T-helper 17 cell (primary cell): ENCODE data around the gene SLC29A4. TPM values are rescaled to one million over a fixed set of nuclear protein-coding genes. Genes with fewer than 3 reads are reported as not detected.
"Not testable (repeated sequence)": the region's sequence is repeated elsewhere in the genome, so short reads cannot be mapped to it uniquely, and the experiment has no call there.

Experiments
- ATAC-seq: fragments of 150-1000 bp; cut with Tn5 transposase; 2 replicates; pipeline ENCODE4 v1.10.0; 2021; ENCODE audit warnings: mild to moderate bottlenecking, moderate library complexity
- DNase-seq, 3 donors: peaks; one replicate each; pipeline versions ENCODE4 v3.0.0 to v3.0.0-alpha.2; 2020 to 2021
- H3K9me3 ChIP-seq: one replicate; pipeline ENCODE4 v1.7.0; 2013; ENCODE audit warnings: low read length, mild to moderate bottlenecking; ENCODE audit not compliant: control insufficient read depth, poor library complexity, severe bottlenecking
- H3K27ac Mint-ChIP-seq: one replicate; pipeline ENCODE4 v1.8.0; 2022; ENCODE audit warnings: mild to moderate bottlenecking, moderate library complexity, mixed read lengths
- H3K27me3 Mint-ChIP-seq: one replicate; pipeline ENCODE4 v1.8.0; 2022; ENCODE audit warnings: mixed read lengths
- H3K36me3 Mint-ChIP-seq: one replicate; pipeline ENCODE4 v1.8.0; 2022; ENCODE audit warnings: low read depth, mixed read lengths
- H3K4me1 Mint-ChIP-seq: one replicate; pipeline ENCODE4 v1.8.0; 2022; ENCODE audit warnings: mild to moderate bottlenecking, mixed read lengths
- H3K4me3 Mint-ChIP-seq: one replicate; pipeline ENCODE4 v1.8.0; 2022; ENCODE audit warnings: mild to moderate bottlenecking, moderate library complexity, mixed read lengths
- total RNA-seq, 4 donors: library from RNA in 2 of 4; stranded (reverse) in 2 of 4; gene quantifications; one replicate each; pipeline ENCODE4 v1.2.3 and lab custom pipeline; 2022 to 2026

SLC29A4 gene
- total RNA-seq, 2 donors from 2014 or later, result 0.47 to 0.55 TPM

GRCh38 chr7:5312276-5313070, 29.7 kb downstream of the SLC29A4 start:
- ATAC-seq, H3K4me3 Mint-ChIP-seq: not testable (repeated sequence)

GRCh38 chr7:5313076-5313885, 30.5 kb downstream of the SLC29A4 start:
- not testable (repeated sequence) for H3K9me3 ChIP-seq, H3K27me3 Mint-ChIP-seq, DNase-seq, H3K36me3 Mint-ChIP-seq, H3K4me1 Mint-ChIP-seq, H3K4me3 Mint-ChIP-seq, H3K27ac Mint-ChIP-seq, ATAC-seq

More at GRCh38 chr7:5312276-5313070, 29.7 kb downstream of the SLC29A4 start:
- not testable (repeated sequence) for H3K9me3 ChIP-seq, H3K27me3 Mint-ChIP-seq, H3K27ac Mint-ChIP-seq, DNase-seq, H3K36me3 Mint-ChIP-seq, H3K4me1 Mint-ChIP-seq

- H3K27me3 Mint-ChIP-seq, result no peaks in the 10 kb centered on the region
- H3K36me3 Mint-ChIP-seq, result no peaks in the 10 kb centered on the region
- no peak for ATAC-seq
- H3K4me1 Mint-ChIP-seq, result no peaks in the 10 kb centered on the region
- no peaks in the 10 kb centered on the region for H3K9me3 ChIP-seq
- no peak for DNase-seq
- H3K4me3 Mint-ChIP-seq, result no peak overlapping the region
- H3K27ac Mint-ChIP-seq, result peak overlapping the region; percentile 27
Measured at GRCh38 chr7:5314864-5315263, 32.1 kb downstream of the SLC29A4 start.

GRCh38 chr7:5315761-5316160, 33.0 kb downstream of the SLC29A4 start:
- no peak for ATAC-seq
- no peaks in the 10 kb centered on the region for H3K36me3 Mint-ChIP-seq
- no peak overlapping the region for H3K4me3 Mint-ChIP-seq
- no peak overlapping the region for H3K27ac Mint-ChIP-seq
- H3K4me1 Mint-ChIP-seq, result no peaks in the 10 kb centered on the region
- no peaks in the 10 kb centered on the region for H3K27me3 Mint-ChIP-seq
- H3K9me3 ChIP-seq, result no peaks in the 10 kb centered on the region
- no peak for DNase-seq

- not testable (repeated sequence) for H3K4me1 Mint-ChIP-seq, H3K27me3 Mint-ChIP-seq
Measured at GRCh38 chr7:5318613-5319012, 35.9 kb downstream of the SLC29A4 start.

GRCh38 chr7:5320391-5320790, 37.6 kb downstream of the SLC29A4 start:
- no peaks in the 10 kb centered on the region for H3K9me3 ChIP-seq

More at GRCh38 chr7:5318613-5319012, 35.9 kb downstream of the SLC29A4 start:
- DNase-seq, H3K36me3 Mint-ChIP-seq, H3K9me3 ChIP-seq, H3K27ac Mint-ChIP-seq, H3K4me3 Mint-ChIP-seq, ATAC-seq: not testable (repeated sequence)

GRCh38 chr7:5320802-5321396, 38.2 kb downstream of the SLC29A4 start:
- peaks cover 3% of the 10 kb centered on the region for H3K4me1 Mint-ChIP-seq

More at GRCh38 chr7:5320391-5320790, 37.6 kb downstream of the SLC29A4 start:
- Mint-ChIP-seq H3K27ac (no peak overlapping the region), H3K36me3 (peaks cover 3% of the 10 kb centered on the region), H3K4me1 (peaks cover 3% of the 10 kb centered on the region), H3K4me3 (no peak overlapping the region), H3K27me3 (no peaks in the 10 kb centered on the region)
- no peak for ATAC-seq
- no peak for DNase-seq

GRCh38 chr7:5322621-5323410, 40.1 kb downstream of the SLC29A4 start:
- no peak for DNase-seq

More at GRCh38 chr7:5320802-5321396, 38.2 kb downstream of the SLC29A4 start:
- H3K27ac Mint-ChIP-seq, result no peak overlapping the region
- no peak overlapping the region for H3K4me3 Mint-ChIP-seq
- H3K9me3 ChIP-seq, result no peaks in the 10 kb centered on the region
- no peaks in the 10 kb centered on the region for H3K27me3 Mint-ChIP-seq
- peaks cover 3% of the 10 kb centered on the region for H3K36me3 Mint-ChIP-seq
- DNase-seq, result no peak
- no peak for ATAC-seq

GRCh38 chr7:5323800-5324781, 41.3 kb downstream of the SLC29A4 start:
- H3K4me1 Mint-ChIP-seq, H3K27ac Mint-ChIP-seq, H3K4me3 Mint-ChIP-seq, ATAC-seq, H3K27me3 Mint-ChIP-seq, DNase-seq, H3K9me3 ChIP-seq, H3K36me3 Mint-ChIP-seq: not testable (repeated sequence)

More at GRCh38 chr7:5322621-5323410, 40.1 kb downstream of the SLC29A4 start:
- H3K9me3 ChIP-seq, result no peaks in the 10 kb centered on the region
- Mint-ChIP-seq H3K27me3 (no peaks in the 10 kb centered on the region), H3K4me1 (peaks cover 5% of the 10 kb centered on the region), H3K4me3 (no peak overlapping the region), H3K36me3 (peaks cover 3% of the 10 kb centered on the region), H3K27ac (no peak overlapping the region)
- ATAC-seq, result no peak

- Mint-ChIP-seq H3K36me3 (peaks cover 3% of the 10 kb centered on the region), H3K27ac (no peak overlapping the region)
Measured at GRCh38 chr7:5324961-5325360, 42.2 kb downstream of the SLC29A4 start.

GRCh38 chr7:5330288-5330687, 47.5 kb downstream of the SLC29A4 start:
- DNase-seq (no peak), ATAC-seq (no peak)
- no peak overlapping the region for H3K27ac Mint-ChIP-seq
- H3K36me3 Mint-ChIP-seq, result peaks cover 5% of the 10 kb centered on the region
- no peaks in the 10 kb centered on the region for H3K9me3 ChIP-seq
- no peaks in the 10 kb centered on the region for H3K27me3 Mint-ChIP-seq
- H3K4me3 Mint-ChIP-seq, result no peak overlapping the region
- peaks cover 19% of the 10 kb centered on the region for H3K4me1 Mint-ChIP-seq

More at GRCh38 chr7:5324961-5325360, 42.2 kb downstream of the SLC29A4 start:
- Mint-ChIP-seq H3K27me3 (no peaks in the 10 kb centered on the region), H3K4me1 (peaks cover 5% of the 10 kb centered on the region), H3K4me3 (no peak overlapping the region)
- DNase-seq (no peak), ATAC-seq (no peak)
- H3K9me3 ChIP-seq, result no peaks in the 10 kb centered on the region

- Mint-ChIP-seq H3K36me3 (peaks cover 7% of the 10 kb centered on the region), H3K4me1 (peaks cover 16% of the 10 kb centered on the region), H3K27ac (no peak overlapping the region), H3K27me3 (no peaks in the 10 kb centered on the region), H3K4me3 (no peak overlapping the region)
- DNase-seq (no peak), ATAC-seq (no peak)
- no peaks in the 10 kb centered on the region for H3K9me3 ChIP-seq
Measured at GRCh38 chr7:5332579-5332978, 49.8 kb downstream of the SLC29A4 start.
